ENCODE results near the gene RALA.
A peak's percentile ranks its signal among the peaks of the same experiment; 100 is the strongest.

RALA gene

GRCh38 chr7:39613577-39613976, 9.8 kb upstream of the RALA start:
- no peak for DNase-seq (ENCODE audit: low read depth in 3 of 3)

DNA sequence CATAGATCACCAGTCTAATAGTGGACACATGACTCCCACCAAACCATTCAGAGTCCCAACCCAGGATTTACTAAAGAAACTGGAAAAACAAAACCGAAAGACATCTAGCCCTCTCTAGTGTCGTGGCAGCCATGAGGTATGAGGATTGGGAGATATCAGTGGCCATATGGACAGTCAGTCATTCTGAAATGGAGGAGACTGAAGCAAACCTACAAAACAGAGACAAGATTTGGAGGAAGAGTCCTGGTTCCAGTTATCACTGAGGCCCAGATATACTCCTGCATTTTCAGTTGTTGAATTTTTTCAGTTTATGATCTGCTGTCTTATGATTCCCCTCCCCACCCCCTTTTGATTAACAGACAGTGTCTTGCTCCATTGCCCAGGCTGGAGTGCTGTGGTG, 9.1 kb upstream of the RALA start:
- no peak for DNase-seq (ENCODE audit: low read depth in 3 of 3)

DNA sequence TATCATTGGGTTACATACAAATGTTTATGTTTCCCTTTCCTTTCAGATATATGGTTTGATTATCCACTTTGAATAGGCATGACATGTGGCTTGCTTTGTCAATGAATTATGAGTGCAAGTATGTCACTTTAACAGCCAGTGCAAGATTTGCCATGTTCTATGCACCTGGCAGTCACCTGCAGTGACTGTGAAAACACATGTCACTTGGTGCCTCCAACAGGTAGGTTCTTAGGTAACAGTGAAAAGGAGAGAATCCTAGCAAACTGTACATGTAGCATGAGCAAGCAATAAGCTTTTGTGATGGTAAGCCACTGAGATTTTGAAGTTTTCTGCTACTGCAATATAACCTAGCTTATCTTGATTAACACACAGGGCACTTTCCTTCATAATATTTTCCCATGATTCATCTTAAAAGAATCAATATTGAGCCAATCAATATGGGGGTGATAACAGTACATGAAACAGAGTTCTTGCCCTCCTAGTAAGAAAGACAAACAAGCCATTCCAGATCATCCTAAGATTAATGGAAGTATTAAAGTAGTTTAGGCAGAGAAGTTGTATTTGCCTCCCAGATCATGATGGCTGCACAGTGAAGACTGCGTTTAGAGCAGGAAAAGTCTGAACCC, 7.9 kb upstream of the RALA start:
- no peak for DNase-seq (ENCODE audit: low read depth in 3 of 3)

DNA sequence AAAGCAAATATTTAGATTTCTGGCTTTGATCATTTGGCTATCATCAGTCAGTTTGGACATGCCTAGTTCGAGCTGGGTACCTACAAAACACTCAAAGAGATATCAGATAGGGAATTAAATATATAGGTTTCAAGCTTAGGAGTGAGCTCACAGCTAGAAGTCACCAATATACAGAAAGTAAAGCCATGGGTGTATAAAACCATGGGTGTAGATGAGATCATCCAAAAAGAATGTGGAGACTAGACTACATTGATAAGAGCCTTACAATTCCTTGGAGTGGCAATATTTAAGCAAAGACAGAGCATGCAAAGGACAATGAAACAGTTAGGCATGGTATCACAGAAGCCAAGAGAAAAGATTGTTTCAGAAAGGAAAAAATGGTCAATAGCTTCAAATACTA, 7.2 kb upstream of the RALA start:
- no peak for DNase-seq (ENCODE audit: low read depth in 3 of 3)

- no peak for DNase-seq (ENCODE audit: low read depth in 3 of 3)
These were observed 6.4 kb upstream of the RALA start for GRCh38 chr7:39617005-39617404.

- DNase-seq (ENCODE audit: low read depth in 3 of 3), result no peak
These were observed 4.5 kb upstream of the RALA start for GRCh38 chr7:39618868-39619267.

DNA sequence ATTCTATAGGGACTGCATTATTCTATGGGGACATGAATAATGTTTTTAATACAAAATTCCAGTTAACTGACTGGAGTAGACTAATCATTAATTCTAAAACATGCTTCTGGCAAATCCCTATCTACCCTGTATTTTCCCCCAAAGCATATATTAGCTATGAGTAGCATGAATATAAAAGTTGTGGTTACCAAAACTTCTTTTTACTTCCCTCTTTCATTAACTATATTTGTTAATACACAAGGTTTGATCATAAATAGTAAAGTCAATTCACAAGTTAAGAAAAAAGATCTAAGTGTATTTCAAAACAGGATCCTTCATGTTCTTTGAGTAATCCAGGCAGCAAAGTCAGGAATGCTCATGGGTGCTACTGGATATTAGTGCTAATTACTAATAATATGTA, 2.9 kb upstream of the RALA start:
- DNase-seq (ENCODE audit: low read depth in 3 of 3), result no peak

- no peak for DNase-seq (ENCODE audit: low read depth in 3 of 3)
These were observed 2.1 kb upstream of the RALA start for GRCh38 chr7:39621261-39621660.

DNA sequence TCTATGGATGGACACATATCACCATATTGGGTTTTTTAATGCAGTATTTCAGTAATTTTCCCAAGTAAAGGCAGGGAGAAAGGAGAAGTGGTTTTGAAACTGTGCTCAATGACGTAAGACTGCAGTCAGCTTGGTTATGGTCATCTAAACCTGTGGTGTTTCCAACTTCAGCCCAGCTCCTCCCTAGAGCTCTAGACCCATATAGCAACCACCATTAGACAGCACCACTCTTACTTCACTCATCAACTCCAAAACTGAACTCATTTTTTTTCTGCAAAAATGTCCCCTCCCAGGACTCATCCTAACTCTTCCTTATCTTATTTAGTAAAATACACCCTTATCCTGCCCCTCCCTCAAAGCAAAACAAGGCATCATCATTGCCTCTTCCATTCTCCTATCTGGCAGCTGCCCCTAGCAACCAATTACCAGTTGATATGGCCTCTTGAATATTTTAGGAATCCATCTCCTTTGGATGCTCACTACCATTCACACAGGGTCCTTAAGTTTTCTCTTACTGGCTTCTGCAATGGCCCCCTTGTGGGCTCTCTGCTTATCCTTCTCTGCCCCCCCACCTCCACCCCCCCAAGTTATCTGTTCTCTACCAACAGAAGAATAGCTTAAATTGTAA, 1.5 kb upstream of the RALA start:
- DNase-seq (ENCODE audit: low read depth in 3 of 3), result no peak

DNA sequence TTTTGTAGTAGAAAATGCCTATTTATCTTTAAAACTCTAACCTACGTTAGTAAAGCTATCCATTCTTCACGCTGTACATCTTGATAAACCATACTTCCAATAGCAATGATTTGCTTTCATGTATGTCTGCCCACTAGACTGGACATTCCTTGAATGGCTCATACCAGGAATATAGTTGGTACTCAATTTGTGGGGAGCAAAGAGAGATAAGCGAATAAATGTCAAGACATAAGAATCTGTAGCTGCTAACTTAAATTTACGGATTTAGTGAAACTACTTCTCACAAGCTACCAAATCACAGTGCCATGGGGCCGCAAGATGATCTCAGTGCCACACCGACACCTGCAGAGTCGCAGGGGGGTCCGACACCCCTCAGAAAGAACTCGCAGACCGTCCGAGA, 763 bp upstream of the RALA start:
- no peak for DNase-seq (ENCODE audit: low read depth in 3 of 3)

- DNase-seq (ENCODE audit: low read depth in 3 of 3), result no peak
These were observed 515 bp downstream of the RALA start for GRCh38 chr7:39623732-39624441.

DNA sequence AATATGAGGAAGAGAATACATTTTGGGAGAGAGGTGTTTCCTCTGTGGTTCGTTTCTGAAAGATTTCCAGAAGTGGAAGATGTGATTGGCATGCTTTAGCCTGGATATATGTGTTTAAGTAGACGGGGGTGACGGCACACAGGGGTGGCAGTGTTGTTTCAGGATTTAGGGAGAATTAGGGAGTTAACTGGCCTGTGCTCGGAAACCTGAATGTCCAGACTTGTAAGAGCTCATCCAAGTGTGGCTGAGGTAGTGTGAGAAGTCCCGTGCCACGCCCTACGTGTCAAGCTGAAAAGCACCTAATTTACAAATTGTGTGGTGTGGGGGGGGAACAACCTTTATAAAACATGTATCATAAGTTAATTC, 1.1 kb downstream of the RALA start:
- peak in 1 of 3 experiments; percentile 13 for DNase-seq (ENCODE audit: low read depth in 3 of 3)

DNA sequence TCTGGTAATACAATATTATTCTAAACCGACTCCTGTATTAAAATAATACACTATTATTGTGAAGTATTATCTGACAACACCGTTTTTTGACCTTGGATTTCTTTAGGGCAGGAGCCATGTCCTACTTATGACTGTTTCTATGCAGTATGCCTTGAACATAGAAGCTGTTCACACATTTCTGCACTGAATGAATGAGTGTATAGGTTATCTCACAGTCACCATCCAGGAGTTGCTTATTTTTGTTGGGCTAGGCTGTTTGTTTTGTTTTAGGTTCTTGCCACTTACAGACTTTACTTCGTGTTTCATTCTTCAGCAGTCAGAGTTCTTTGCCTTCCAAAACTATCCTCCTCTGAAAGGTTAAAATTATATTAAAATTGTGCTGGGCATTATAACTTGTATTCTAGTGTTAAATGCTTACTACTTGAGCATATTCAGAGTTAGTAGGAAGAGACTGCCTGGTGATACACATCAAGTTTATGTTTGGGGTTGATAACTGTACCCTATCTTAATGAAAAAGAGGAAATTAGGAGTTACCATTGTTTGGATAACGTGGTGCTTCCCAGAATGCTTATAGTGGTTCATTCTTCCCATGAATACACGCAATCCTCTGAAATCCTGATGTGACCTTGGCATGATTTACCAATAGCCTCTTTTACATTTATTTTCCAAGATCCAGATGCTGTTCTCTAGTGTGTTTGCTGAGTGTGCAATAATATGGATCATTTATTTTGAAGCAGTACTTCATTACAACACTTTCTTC, 1.7 kb downstream of the RALA start:
- DNase-seq (ENCODE audit: low read depth in 3 of 3), result no peak

DNA sequence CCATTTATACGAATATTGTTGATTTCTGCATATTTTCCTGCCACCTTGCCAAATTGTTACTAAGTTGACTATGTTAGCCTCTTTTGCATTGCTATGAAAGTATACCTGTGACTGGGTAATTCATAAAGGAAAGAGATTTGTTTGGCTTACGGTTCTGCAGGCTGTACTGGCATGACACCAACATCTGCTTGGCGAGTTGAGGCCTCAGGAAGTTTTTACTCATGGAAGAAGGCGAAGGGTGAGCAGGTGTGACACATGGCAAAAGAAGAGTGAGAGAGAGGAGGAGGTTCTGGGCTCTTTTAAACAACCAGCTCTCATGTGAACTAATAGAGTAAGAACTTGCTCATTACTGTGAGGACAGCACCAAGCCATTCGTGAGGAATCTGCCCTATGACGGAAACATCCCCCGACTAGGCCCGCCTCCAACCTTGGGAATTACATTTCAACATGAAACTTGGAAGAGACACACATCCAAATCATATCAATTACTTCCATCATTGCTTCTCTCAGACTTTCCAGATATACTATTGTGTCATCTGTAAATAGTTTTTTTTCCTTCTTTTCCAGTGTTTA, 8.4 kb downstream of the RALA start:
- DNase-seq (ENCODE audit: low read depth in 3 of 3), result no peak

DNA sequence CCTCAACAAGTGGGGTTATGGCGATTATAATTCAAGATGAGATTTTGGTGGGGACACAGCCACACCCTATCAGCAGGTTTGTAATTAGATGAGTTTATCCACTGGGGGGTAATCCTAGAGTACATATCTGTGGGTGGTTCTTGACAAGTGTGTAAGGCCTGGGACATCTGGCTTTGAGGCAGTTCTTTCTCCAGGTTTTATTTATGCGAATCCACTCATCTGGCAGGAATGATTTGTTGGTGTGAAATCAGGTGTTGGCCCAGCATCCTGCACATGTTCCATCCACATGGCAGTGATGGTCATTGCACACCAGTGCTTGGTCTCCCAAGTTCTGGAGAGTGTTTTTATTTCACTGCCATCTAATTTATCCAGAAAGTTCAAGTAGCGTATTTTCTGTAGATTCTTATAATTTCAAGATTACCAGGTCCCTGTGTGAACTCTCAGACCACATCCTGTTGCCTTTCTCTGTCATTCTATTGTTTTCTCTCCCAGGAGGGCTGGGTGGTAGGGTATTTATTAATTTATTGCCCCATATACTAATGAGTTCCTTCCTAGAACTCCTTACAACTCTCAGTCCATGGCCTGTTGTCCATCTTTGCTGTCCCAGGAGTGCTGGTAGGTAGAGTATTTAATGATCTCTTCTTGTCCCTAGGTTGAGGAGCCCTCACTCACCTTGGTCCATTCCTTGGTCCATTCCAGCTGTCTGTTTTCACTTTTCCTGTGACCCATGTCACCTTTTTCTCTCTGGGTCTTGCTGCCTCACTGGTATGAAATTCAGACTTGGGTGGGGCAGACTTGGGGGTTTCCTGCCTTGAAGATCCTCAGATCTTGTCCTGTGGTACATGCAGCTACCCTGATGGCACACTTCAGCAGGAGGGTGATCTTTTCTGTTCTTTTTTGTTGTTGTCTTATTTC, 10.4 kb downstream of the RALA start:
- no peak for DNase-seq (ENCODE audit: low read depth in 3 of 3)

GRCh38 chr7:39634478-39634805, 11.1 kb downstream of the RALA start:
- DNase-seq (ENCODE audit: low read depth in 3 of 3), result no peak

- DNase-seq (ENCODE audit: low read depth in 3 of 3), result no peak
These were observed 14.0 kb downstream of the RALA start for GRCh38 chr7:39637400-39637799.

DNA sequence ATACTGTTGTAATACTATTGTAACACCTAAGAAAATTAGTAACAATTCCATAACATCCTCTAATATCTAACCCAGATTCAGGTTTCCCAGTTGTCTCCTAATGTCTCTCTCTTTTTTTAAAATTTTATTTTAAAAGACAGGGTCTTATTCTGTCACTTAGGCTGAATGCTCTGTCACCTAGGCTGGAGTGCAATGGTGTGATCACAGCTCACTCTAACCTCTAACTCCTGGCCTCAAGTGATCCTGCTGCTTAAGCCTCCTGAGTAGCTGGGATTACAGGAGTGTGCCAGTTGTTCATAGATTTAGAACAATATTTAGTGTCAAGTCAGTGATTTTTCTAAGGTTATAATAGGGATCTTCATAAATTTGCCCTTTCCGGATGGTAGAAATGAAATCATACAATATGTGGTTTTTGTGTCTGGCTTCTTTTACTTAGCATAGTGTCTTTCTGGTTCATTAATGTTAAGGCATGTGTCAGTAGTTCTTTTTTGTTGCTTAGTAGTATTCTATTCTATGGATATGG, 14.7 kb downstream of the RALA start:
- no peak for DNase-seq (ENCODE audit: low read depth in 3 of 3)

DNA sequence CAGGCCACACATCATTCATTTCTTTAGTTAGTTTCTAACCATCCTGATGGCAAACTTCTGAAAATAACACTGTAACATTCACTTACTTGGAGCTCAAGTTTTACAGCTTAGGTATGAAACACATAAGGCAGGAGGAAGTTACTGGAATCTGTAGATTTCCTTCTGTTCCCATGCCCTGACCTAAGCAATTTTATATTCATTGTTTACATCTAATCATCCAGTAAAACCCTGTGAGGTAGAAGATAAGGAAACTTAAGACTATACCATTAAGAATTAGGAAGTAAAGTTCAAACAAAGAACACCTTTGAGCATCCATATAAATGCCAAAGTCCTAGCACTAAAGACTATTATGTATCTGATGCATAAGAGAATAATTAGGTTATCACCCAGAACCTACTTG, 19.5 kb downstream of the RALA start:
- no peak for DNase-seq (ENCODE audit: low read depth in 3 of 3)

GRCh38 chr7:39644170-39644569, 20.8 kb downstream of the RALA start:
- no peak for DNase-seq (ENCODE audit: low read depth in 3 of 3)
